ENCODE measurements around the gene CFAP221. TPM values are rescaled to one million over a fixed set of nuclear protein-coding genes. Genes with fewer than 3 reads are reported as not detected.

The CFAP221 gene
- total and polyA plus RNA-seq, 2 donors (not counting 3 experiments of a cell fraction or from before 2014, with no cell fraction given), result 0.06 TPM; not detected in 1

- FAIRE-seq, result no peak
- no peaks in the 10 kb centered on the region for H3K79me2 ChIP-seq (ENCODE audit: control insufficient read depth, insufficient read depth, low read length)
- no peaks in the 10 kb centered on the region for H3K9me3 ChIP-seq (replicated peaks; ENCODE audit: control insufficient read depth, insufficient read depth, low read length)
- intact Hi-C loops (cut with micrococcal nuclease), result no loop called here
- H3K36me3 ChIP-seq (ENCODE audit: control insufficient read depth in 2 of 2, extremely low read depth in 1 of 2, insufficient read depth in 2 of 2, low read length in 2 of 2), result no peaks in the 10 kb centered on the region
- no peaks in the 10 kb centered on the region for H4K20me1 ChIP-seq (replicated peaks; ENCODE audit: control insufficient read depth, extremely low read depth, insufficient read depth, low read length)
- H3K4me3 ChIP-seq (replicated peaks in 1 of 3; ENCODE audit: insufficient read depth in 1 of 3, low read depth in 1 of 3, low read length in 3 of 3), result no peak overlapping the region
- peaks cover 0 to 4% of the 10 kb centered on the region in 2 experiments for H3K27me3 ChIP-seq (ENCODE audit: control insufficient read depth in 2 of 2, insufficient read depth in 2 of 2, low read length in 2 of 2)
- BruUV-seq (replicated peaks), result no TSS peak
- CTCF ChIA-PET, result no interaction called here
- DNase-seq (ENCODE audit: low read depth, low spot score), result no peak
- TF ChIP-seq FOS (IDR thresholded peaks at IDR 0.05; ENCODE audit: borderline replicate concordance, insufficient read depth, low read length) (no peak), GATA2 (IDR thresholded peaks at IDR 0.05; ENCODE audit: insufficient read depth, insufficient read length, low read depth, low read length) (no peak), POLR2A (IDR thresholded peaks at IDR 0.05; ENCODE audit: low read depth, low read length) (no peak), EZH2 (IDR thresholded peaks at IDR 0.05; ENCODE audit: borderline replicate concordance, low read depth, low read length, severe bottlenecking) (no peak), MAX (IDR thresholded peaks at IDR 0.05; ENCODE audit: insufficient read depth, insufficient read length) (no peak), POLR2AphosphoS5 (IDR thresholded peaks at IDR 0.05; ENCODE audit: insufficient read depth, low read depth, low read length) (no peak), MYC (IDR thresholded peaks at IDR 0.05; ENCODE audit: low read depth, low read length) (no peak), JUN (IDR thresholded peaks at IDR 0.05; ENCODE audit: borderline replicate concordance, insufficient read depth, insufficient read length, low read depth) (no peak), CTCF (IDR thresholded peaks at IDR 0.05; ENCODE audit: extremely low read depth in 1 of 2, insufficient read depth in 1 of 2, low read depth in 1 of 2, low read length in 2 of 2) (no peak)
- POLR2A ChIA-PET, result no interaction called here
- H3K9ac ChIP-seq (replicated peaks; ENCODE audit: extremely low read depth, insufficient read depth, low read length), result no peak overlapping the region
- no peaks in the 10 kb centered on the region for H3K9me1 ChIP-seq (replicated peaks; ENCODE audit: control insufficient read depth, extremely low read depth, insufficient read depth, low read length)
- H2AFZ ChIP-seq (ENCODE audit: low read depth, low read length), result no peak overlapping the region
- no peaks in the 10 kb centered on the region for H3K4me1 ChIP-seq (ENCODE audit: control insufficient read depth, extremely low read depth, insufficient read depth, low read length)
- H3K4me2 ChIP-seq (ENCODE audit: insufficient read depth, low read length), result no peak overlapping the region
- dilution Hi-C loops (cut with MboI; ENCODE audit: extremely low pct_ligation_motif_present, low sequenced_read_pairs), result no loop called here
- H3K27ac ChIP-seq (ENCODE audit: insufficient read depth, low read depth, low read length), result no peak overlapping the region
Observed at GRCh38 chr2:119513832-119514231, 30.4 kb upstream of the CFAP221 start.

All from endothelial cell of umbilical vein (primary cell).